ENCODE measurements around the gene PLEKHH2.
"Not testable (repeated sequence)": the region's sequence is repeated elsewhere in the genome, so short reads cannot be mapped to it uniquely, and the experiment has no call there.

DNA sequence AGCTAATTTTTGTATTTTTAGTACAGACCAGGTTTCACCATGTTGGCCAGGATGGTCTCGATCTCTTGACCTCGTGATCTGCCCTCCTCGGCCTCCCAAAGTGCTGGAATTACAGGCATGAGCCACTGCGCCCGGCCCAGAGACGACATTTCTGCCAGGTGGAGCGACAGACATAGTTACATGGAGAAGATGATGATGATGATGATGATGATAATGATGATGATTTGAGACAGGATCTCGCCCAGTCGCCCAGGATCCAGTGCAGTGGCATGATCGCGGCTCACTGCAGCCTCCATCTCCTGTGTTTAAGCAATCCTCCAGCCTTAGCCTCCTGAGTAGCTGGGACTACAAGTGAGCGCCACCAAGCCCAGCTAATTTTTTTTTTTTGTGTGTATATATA lies 907 bp upstream of the PLEKHH2 start:
- not testable (repeated sequence) for TF ChIP-seq SP1 (IDR thresholded peaks at IDR 0.05); BHLHE40 (IDR thresholded peaks at IDR 0.05; ENCODE audit: borderline replicate concordance); SUZ12 (IDR thresholded peaks at IDR 0.05); ARNT (IDR thresholded peaks at IDR 0.05); FOXM1 (IDR thresholded peaks at IDR 0.05; ENCODE audit: borderline replicate concordance); HDGF (IDR thresholded peaks at IDR 0.05; ENCODE audit: borderline replicate concordance)

Data from HEK293T (cell line).